ENCODE data around the gene NF1. TPM values are rescaled to one million over a fixed set of nuclear protein-coding genes. Genes with fewer than 3 reads are reported as not detected.

Gene NF1
- total RNA-seq, 4 donors from 2014 or later: 41.7 to 69.9 (median 54.4) TPM

GRCh38 chr17:31415640-31416502, 321.1 kb downstream of the NF1 start:
- Histone ChIP-seq H3K4me1 (peaks cover 0 to 7% (median 0%) of the 10 kb centered on the region in 3 donors), H3K27me3 (peaks cover 24% of the 10 kb centered on the region), H3K27ac (peak overlapping the region in 2 of 4 donors; percentile 22 to 57), H3K4me3 (no peak overlapping the region), H3K9me3 (no peaks in the 10 kb centered on the region), H3K36me3 (no peaks in the 10 kb centered on the region)
- WGBS, 2 donors (ENCODE audit: low coverage in 1 of 2): 96 to 100% methylated on average over 1 to 5 of the region's 22 CpGs
- TF ChIP-seq CTCF (IDR thresholded peaks at IDR 0.05) (no peak), POLR2AphosphoS5 (IDR thresholded peaks at IDR 0.05) (no peak), EP300 (IDR thresholded peaks at IDR 0.05) (no peak), POLR2A (IDR thresholded peaks at IDR 0.05) (no peak)
- no peak for ATAC-seq

GRCh38 chr17:31416503-31416923, 321.7 kb downstream of the NF1 start:
- ATAC-seq: no peak
- Histone ChIP-seq H3K36me3 (no peaks in the 10 kb centered on the region), H3K4me3 (no peak overlapping the region), H3K9me3 (no peaks in the 10 kb centered on the region), H3K27ac (peak overlapping the region in 2 of 4 donors; percentile 31 to 57), H3K27me3 (peaks cover 21% of the 10 kb centered on the region), H3K4me1 (peaks cover 0 to 7% (median 0%) of the 10 kb centered on the region in 3 donors)
- 40 to 63% methylated on average over 4 of the region's 10 CpGs for WGBS, 2 donors (ENCODE audit: low coverage in 1 of 2)
- TF ChIP-seq POLR2AphosphoS5 (IDR thresholded peaks at IDR 0.05): no peak
- no peak for TF ChIP-seq POLR2A (IDR thresholded peaks at IDR 0.05)
- TF ChIP-seq EP300 (IDR thresholded peaks at IDR 0.05): no peak
- no peak for TF ChIP-seq CTCF (IDR thresholded peaks at IDR 0.05)

DNA sequence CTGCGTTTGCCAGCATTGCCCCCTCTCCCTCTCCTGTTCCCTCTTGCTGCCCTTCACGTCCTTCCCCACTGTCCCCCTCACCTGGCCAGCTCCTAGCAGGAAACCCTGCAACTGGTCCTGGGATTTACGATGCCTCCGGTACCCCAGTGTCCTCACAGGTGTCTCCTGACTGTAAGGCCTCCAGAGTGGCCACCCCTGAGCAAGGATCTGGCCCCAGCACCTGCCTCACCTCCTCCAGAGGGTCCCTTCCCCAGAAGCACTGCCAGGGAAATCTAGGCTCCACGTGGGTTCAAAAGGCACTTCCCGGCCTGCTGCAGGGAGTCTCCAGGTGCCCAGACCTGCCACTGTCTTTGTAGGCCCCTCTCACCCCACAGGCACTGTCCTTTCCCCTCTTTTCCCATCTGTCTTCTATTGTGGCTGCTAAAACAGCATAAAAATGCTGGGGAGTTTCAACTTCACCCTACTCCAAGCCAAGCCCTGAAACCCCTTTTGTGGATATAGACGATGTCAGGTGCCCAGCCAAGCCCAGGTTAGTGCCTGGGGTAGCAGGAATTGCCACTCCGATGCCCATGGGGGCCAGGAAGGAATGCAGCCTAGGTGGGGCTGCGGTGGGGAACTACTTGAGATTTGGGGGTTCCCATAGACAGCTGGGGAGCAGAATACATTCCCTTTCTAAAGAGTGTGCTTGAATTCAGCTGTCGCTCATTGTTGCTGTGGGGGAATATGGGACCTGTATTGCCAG, 322.4 kb downstream of the NF1 start:
- Histone ChIP-seq H3K4me3 (no peak overlapping the region), H3K4me1 (peaks cover 0 to 7% (median 0%) of the 10 kb centered on the region in 3 donors), H3K36me3 (no peaks in the 10 kb centered on the region), H3K27ac (peak overlapping the region in 2 of 4 donors; percentile 31 to 57), H3K27me3 (peaks cover 21% of the 10 kb centered on the region), H3K9me3 (no peaks in the 10 kb centered on the region)
- ATAC-seq: no peak
- TF ChIP-seq POLR2A (IDR thresholded peaks at IDR 0.05) (no peak), POLR2AphosphoS5 (IDR thresholded peaks at IDR 0.05) (no peak), EP300 (IDR thresholded peaks at IDR 0.05) (no peak), CTCF (IDR thresholded peaks at IDR 0.05) (no peak)
- WGBS, 2 donors (ENCODE audit: low coverage in 1 of 2): 74 to 82% methylated on average over 2 to 8 of the region's 10 CpGs

DNA sequence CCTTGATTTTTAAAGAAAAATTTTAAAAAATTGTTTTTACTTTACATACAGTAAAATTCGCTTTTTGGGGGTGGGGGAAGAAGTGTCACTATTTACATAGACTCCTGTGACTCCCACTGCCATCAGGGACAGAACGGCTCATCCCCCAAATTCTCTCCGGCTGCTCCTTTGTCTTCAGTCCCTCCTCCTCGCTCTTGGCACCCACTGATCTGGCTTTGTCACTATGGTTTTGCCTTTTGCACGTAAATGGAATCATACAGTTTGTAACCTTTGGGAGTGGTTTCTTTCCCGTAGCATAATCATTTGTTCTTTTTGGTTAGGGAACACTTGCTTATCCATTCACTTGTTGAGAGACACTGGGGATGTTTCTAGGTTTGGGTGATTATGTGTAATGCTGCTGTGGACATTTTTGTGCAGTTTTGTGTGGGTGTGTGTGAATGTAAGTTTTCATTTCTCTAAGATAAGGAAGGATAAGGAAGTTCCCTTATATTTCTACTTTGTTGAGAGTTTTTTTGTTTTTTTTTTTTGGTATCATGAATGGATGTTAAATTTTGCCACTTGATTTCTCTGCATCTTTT, 324.1 kb downstream of the NF1 start:
- WGBS, 2 donors (ENCODE audit: low coverage in 1 of 2): 29 to 33% methylated on average over 6 of the region's 6 CpGs
- no peak overlapping the region for H3K4me3 ChIP-seq
- H3K27ac ChIP-seq: no peak overlapping the region
- peaks cover 0 to 7% (median 0%) of the 10 kb centered on the region in 3 donors for H3K4me1 ChIP-seq
- TF ChIP-seq POLR2AphosphoS5 (IDR thresholded peaks at IDR 0.05): no peak
- no peak for TF ChIP-seq CTCF (IDR thresholded peaks at IDR 0.05)
- no peak for TF ChIP-seq POLR2A (IDR thresholded peaks at IDR 0.05)
- TF ChIP-seq EP300 (IDR thresholded peaks at IDR 0.05): no peak
- H3K27me3 ChIP-seq: peaks cover 24% of the 10 kb centered on the region
- H3K9me3 ChIP-seq: peaks cover 0 to 12% (median 0%) of the 10 kb centered on the region in 3 donors
- ATAC-seq: no peak
- no peaks in the 10 kb centered on the region for H3K36me3 ChIP-seq

All from gastroesophageal sphincter (tissue), 4 donors.